GM21423 (cell line): ENCODE results near the gene CASQ1.

ENCODE experiments used
- ATAC-seq: cut with Tn5 transposase; IDR thresholded peaks from one replicate; pipeline ENCODE4 v1.9.1; 2021; ENCODE audit warnings: mild to moderate bottlenecking, moderate library complexity; ENCODE audit not compliant: unreplicated experiment

CASQ1 gene

DNA sequence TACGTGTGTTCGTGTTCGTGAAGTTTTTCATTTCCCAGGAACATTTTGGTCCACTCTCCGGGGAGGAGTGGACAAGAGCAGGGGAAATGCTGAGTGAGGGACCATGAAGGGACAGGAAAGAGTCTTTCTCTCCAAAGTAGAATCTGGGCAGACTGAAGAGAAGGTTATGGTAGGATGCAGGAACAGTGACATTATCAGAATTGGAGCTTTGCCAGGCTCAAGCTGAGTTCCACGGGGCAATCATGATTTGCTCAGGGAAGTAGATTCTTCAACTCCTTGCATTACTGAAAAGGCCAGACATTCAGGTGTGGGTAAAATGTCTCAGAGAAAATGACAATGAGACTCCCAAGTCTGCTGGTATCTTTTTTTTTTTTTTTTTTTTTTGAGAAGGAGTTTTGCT is 22.4 kb upstream of the CASQ1 start:
- no peak for ATAC-seq

DNA sequence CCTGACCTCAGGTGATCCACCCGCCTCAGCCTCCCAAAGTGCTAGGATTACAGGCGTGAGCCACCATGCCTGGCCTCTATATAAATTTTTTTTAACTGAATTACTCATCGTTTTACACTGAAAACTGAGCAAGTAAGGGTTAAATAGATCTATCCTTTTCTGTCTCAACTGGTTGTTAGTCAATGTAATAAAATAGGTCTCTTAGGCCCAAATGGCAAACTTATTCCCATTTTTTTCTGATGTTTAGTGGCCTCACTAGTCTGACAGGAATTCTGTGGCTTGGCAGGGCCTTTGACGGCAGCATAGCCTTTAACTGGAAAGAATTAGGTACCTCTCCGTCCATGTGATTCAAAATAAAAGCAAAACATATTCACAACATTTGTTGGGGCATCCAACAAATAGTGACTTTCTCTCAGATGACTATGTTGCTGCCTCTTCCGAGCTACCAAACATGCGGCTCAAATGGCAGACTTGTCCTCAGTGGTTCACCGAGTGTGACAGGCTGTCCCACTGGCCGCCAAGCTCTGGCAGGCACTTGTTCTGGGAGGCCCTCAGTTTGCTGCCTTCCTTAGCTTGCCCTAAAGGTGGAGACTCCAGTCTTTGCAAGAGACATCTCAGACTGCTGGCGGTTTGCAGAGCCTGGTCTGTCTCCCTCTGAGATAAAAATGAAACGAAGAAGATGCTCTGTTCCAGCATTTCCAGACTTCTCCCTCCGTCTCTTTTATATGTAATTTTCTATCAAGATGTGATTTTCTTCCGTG is 21.6 kb upstream of the CASQ1 start:
- no peak for ATAC-seq

DNA sequence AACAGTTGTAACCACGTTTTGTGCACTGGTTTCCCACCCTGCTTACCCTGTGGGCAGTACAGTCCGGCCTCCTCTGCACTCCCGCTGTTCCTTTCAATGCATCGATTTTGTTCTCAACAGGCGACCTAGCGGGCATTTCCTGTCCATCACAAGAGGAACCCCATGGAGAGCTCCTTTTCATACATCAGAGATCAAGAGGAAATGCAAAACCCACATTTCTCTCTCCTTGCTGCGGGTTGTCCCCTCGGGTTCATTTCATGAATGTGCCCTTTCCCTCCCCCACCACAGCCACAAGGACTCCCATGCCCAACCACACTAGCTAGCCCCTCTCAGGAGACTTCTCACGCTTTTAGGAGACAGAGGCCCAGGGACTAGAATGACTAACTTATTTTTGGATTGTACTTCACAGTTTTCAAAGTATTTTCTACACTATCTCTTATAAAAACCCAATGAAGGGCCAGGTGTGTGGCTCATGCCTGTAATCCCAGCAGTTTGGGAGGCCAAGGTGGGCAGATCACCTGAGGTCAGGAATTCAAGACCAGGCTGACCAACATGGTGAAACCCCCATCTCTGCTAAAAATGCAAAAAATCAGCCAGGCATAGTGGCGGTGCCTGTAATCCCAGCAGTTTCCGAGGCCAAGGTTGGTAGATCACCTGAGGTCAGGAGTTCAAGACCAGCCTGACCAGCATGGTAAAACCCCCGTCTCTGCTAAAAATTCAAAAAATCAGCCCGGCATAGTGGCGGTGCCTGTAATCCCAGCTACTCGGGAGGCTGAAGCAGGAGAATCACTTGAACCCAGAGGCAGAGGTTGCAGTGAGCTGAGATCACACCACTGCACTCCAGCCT is 20.6 kb upstream of the CASQ1 start:
- peak; percentile 74 for ATAC-seq

DNA sequence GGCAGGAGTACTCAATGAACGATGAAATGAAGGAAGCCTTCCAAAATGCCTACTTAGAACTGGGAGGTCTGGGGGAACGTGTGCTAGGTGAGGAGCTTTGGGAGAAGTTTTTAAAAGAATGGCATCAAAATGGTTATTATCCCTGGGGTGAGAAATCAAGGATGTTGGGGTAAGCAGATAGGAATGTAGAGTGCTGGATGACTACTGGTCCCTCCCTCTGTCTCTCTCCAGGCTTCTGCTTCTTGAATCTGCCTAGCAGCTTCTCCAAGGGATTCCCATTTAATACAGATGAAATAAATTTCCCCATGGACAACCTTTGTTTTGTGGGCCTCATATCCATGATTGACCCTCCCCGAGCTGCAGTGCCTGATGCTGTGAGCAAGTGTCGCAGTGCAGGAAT is 19.0 kb upstream of the CASQ1 start:
- ATAC-seq: no peak

DNA sequence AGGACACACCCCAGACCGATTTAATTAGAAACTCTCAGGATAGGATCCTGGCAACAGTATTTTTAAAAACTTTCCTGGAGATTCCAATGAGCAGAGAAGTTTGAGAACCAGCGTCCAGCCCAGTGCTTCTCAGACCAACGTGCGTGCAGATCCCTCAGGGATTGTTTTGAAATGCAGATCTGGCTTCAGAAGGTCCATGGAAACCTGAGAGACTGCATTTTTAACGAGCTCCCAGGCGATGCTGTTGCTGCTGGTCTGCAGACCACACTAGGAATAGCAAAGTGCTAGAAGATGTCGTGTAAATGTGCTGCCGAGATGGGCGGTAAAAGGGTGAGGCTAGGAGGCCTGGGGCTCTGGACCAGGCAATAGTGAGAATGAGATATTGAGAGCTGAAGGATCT is 18.4 kb upstream of the CASQ1 start:
- no peak for ATAC-seq

DNA sequence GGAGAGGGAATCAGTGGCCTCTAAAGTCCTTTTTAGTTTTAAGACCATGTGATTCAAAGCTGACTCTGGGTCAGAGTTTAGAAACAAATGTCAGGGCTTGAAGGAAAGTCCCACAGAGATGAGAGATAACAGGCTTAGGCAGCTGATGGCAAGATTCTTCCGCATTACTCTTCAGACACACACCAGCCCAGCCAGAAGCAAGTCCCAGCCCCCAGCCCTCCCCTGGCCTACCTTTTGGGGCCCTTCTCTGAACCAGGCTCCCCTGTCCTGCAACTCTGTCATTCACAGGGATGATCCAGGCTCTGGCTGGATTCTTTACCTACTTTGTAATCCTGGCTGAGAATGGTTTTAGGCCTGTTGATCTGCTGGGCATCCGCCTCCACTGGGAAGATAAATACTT is 13.1 kb upstream of the CASQ1 start:
- ATAC-seq: no peak

DNA sequence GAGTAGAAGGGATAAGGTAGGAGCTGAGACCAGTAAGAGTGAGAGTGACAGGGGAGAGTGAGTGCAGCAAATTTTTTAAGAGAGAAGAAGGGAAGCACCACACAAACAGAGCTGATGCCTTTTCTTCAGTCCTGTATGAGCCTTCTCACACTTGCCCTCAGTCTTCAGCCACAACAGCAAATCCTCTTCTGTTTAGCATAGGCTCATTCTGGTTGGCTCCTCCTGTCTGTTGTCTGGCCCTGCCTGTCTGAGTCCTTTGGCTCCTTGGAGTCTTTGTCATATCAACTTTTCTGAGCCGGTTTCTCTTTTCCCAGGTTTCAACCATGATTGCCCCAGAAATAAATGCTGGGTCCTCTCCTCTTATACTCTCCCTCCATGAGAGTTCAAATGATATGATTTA is 12.7 kb upstream of the CASQ1 start:
- no peak for ATAC-seq

DNA sequence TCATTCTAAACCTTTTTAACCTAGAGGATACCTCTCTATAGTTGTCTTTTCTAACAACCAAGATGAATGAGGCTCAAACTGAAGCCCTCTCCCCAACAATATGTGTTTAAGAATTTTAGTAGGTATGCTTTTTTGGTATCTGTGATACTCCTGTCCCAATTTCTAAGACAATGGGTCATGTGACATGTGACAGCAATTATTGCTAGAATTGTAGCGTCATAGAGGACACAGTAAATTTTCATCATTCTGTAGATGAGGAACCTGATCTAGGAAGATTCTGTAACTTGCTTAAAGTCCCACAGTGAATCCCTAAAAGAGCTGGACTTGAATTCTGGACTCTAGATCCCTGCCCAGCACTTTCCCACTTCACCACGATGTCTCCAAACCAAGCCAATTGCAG is 11.6 kb upstream of the CASQ1 start:
- ATAC-seq: no peak

DNA sequence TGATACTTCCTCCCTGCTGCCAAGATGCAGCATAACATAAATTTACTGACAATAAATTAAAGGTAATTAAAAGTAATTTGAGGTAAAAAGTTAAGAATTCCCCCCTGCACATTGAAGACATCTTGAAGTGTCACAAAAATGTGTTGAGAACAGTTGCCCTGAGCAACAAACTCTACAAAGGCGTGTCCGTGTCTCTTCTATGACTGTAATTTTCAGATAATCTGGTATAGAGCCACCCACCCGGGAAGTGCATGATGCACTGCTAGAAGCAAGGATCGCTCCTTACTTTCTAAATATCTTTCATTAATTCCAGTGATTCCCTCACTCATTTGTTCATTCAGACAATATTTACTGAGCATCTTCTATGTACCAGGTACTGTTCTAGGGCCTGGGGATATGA is 11.0 kb upstream of the CASQ1 start:
- no peak for ATAC-seq

DNA sequence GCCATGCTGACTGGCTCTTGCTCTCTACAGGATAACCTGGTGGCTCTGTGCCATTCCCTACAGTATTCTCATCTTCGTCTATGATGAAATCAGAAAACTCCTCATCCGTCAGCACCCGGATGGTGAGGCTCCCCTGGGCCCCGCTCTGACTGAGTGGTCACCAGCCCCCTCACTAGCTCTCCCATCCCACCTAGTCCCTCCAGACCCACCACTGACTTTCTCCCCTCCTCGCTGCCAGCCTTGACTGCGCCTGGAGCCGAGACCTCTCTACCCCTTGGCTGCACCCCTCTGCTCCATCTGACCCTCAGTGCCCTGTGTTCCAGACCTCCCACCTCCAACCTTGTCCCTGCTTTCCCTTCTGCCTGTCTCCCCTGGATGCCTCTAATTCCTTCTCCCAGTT is 4.1 kb upstream of the CASQ1 start:
- no peak for ATAC-seq

DNA sequence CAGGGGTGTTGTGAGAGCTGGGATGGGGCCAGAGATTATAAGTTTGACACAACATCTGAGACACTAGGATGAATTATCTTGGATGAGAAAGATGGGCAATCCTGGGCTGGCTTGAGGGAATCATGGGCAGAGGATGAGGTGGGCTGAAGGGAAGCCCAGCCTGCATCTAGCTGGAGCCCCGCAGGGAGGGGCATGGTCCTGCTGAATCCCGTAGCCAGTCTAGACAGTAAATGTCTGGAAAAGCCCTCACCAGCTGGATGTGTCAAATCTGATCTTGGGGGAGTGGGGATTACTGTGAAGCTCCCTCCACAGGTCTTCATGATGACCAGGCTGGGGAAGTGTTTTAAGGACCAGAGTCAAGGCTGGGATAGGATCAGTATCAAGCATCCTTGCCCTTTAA is 3.6 kb upstream of the CASQ1 start:
- no peak for ATAC-seq

DNA sequence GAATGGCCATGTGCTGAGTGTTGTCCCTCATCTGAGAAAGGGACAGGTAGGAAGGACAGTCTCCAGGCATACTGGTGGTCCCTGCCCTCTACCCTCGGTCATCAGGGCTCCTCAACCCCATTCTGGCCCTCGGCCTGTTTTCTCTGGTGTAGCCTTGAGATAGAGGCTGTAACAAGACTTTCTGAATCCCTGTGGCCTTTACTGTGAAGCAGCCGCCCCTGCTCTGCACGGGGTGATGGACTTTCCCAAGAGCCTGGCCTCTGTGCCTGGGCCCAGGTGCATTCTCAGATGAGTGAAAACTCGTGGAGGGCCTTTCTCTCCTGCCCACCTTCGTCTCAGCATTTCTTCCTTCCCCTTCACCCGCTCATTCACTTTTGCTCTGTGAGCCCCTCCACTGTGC is 3.0 kb upstream of the CASQ1 start:
- no peak for ATAC-seq

DNA sequence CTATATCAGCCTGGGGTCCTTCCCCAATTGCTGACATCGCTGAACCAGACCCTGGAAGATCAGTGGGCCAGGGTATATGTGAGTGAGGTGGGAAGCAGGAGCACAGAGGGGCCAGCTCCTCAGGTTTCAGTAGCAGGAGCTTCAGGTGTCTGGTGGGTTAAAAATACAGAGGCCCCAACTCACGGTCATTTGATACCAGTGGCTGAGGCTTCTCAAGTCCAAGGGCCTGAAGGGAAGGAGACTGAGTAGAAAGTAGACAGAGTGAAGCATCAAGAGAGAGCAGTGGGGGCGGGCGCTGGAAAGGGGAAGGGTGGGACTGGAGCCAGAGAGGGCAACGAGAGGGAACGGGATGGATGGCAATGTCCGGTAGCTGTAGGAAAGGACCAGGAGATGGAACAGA is 2.0 kb upstream of the CASQ1 start:
- ATAC-seq: no peak

DNA sequence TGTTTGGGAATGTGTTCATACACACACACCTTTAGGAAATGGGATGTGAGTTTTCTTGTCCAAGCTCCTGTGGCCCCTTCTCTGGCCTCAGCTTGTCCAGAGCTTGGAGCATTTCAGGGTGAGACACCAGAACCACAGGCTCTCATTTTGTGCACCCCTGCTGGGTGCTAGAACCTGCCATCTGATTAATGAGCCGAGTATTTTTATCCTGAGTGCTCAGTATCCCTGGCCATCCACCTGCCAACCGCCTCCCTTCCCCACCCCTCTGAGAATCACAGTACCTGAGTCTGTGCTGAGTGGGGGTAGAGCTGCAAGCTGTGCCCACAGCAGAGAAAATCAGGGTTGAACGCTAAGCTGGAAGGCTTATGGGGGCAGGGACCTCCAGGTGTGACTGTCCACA is 1.4 kb downstream of the CASQ1 start:
- no peak for ATAC-seq

DNA sequence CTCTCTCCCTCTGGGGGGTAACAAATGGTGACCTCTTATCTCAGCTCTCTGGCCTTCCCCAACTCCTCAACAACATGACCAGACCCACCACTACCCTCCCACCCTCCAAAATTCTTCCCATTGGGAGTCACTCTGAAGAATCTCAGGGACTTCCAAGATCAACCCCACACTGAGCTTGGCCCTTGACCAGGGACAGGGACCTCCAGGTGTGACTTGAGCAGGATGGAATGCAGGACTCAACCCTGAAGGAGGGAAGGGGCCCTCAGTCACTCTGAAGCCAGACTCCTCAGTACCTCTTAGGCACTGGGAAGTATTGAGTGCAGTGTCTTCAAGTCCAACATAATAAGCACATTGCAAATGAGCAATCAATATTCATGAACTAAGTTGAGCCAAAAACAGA is 1.9 kb downstream of the CASQ1 start:
- no peak for ATAC-seq

DNA sequence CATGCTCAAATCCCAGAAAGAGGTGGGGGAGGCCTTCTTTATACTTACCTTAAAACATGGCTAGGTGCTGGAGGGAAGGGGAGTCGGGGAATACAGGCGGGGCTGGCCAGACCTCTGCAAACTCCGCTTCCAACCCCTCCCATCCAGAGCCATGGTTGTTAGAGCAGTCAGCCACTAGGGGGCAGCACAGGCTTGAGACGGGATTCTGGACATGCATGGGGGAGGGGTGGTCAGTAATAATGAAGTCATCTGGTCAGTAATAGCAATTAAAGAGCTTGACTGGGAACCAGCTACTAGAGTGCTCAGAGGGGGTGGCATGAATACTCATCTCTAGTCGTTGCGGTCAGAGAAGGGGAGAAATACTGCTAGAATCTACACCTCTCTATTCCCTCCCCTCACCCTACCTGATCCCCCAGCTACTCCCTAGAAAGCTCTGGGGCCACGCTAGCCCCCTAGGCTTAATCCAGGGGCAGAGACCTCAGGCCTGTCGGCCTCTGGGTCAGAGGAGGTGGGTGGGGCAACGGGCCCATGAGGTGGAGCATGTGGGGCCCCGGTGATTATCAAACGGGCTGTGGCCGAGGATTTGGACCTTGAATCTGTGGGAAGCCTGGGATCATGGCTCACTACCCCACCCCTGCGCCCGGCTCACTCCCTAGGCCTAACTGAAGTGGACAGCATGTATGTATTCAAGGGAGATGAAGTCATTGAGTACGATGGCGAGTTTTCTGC is 2.9 kb downstream of the CASQ1 start:
- ATAC-seq: peak; percentile 59

DNA sequence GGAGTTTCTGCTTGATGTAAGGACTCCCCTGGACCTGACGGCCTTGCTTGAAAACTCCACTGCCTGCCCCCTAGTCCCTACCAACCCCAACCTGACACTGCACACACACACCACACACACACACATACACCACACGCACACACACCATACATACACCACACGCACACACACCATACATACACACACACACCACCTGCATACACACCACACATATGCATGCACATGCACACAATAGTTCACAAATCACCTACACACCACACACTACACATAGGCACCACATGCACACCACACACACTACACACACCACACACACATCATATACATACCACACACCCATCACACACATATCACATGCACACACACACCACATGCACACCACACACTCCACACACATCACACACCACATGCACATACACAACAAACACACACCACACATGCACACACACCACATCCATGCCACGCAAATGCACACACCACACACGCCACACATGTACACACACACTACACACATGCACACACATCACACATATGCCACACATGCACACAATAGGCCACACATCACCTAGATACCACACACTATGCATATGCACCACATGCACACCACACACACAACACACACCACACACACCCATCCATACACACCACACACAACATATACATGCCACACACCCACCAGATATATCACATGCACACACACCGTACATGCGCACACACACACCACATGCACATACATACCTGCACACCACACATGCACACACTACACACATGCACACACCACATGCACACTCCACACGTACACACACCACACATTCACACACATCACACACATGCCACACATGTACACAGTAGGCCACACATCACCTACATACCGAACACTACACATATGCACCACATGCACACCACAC is 3.7 kb downstream of the CASQ1 start:
- ATAC-seq: no peak

DNA sequence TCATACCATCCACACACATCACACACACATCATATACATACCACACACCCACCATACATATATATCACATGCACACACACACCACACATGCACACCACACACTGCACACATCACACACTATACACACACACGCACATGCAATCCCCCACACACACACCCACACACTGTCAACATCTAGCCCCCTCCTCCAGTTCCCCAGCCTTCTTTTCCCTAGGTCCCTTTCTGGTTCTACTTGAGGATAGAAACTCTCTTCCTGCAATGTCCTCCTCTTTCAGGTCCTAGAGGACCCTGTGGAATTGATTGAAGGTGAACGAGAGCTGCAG is 4.3 kb downstream of the CASQ1 start:
- ATAC-seq: no peak

DNA sequence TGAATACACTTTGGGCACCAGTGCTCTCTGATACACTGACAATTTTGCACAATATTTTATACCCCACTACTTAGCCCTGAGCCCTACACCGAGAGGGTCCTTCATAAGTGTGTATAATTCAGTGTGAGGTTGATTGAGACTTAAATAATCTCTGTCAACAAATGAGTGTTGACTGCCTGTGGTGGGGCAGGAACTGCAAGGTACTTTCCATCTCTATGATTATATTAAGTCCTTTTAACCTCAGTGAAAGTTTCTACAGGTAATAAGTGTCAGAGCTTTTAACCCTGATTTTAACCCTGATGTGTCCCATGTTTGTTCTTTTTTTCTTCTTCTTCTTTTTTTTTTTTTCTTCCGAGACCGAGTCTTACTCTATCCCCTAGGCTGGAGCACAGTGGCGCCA is 5.8 kb downstream of the CASQ1 start:
- no peak for ATAC-seq

DNA sequence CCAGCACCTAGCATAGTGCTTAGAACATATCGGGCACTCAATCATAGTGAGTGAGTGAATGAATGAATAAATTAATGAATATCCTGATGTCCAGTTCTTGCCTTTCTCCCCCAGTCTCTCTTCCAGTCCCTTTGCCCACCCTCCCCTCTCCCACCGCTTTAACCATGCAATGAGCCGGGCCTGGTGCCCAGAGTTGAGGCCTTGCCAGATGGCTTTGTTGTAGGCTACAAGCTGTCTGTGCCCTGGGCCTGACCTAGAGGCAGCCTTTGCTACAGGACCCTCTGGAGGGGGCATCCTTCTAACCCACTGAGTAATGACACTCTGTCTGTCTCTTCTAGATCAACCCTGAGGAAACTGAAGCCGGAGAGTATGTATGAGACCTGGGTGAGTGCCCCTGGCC is 6.9 kb downstream of the CASQ1 start:
- ATAC-seq: no peak

DNA sequence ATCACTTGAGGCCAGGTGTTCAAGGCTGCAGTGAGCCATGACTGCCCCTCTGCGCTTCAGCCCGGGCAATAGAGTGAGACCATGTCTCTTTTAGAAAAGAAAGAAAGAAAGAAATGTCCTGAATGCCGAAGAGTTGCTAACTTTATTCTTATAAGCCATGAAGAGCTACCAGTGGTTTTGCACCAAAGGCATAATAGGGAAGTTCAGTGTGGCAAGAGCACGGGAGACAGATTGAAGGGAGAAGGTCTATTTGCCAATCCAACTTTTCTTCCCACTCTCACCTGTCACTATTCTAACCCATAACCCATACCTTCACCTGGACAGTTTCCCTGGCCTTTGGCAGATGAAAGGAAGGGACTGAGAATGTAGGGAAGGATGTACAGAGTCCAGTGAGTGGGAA is 10.4 kb downstream of the CASQ1 start:
- ATAC-seq: no peak
